HG03354 (cell line): ENCODE measurements around the gene PDE7B.

Source experiments
- ATAC-seq: cut with Tn5 transposase; IDR thresholded peaks from one replicate; pipeline ENCODE4 v1.9.1; 2021; ENCODE audit warnings: mild to moderate bottlenecking; ENCODE audit not compliant: unreplicated experiment, poor library complexity, severe bottlenecking

Gene PDE7B

DNA sequence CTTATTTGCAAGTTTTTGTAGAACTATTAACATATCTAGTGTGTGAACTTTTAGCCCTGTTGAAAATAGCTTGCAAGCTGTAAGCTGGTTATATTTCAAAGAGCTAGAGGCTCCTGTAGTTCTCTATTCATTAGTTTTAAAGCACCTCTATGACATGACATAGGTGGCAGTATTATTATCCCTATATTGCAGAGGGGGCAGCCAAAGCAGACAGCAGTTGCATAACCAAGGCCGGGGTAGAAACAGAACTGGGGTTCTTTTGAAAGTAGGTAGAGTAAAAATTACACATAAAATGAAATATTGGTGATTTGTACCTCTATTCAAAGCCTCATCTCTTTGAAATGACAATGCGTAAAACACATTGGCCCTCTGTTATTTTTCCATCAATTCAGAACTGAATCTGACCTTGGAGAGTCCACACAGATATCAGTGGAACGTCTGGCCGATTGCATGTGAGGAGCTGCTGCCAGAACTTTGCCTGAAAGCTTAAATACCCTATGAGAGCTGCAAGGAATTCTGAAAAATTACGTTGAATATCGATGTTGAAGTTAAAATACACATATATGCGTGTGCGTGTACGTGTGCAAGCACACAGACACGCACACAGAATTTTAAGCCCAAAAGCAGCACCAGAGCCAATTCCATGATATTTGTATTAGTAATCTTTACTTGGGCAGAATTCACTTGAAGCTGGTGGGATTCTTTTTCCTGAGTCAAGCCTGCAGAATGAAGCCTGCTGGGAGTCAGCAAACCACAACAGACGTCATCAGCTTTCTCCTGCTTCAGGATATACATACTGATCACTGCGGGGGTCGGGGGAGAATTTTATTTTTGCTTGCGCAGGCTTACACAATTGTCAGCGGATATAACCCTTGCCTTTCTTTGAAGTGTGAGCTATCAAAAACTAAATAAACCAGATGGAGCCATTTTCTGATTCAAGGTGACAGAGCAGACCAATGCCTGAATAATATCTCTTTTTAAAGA, 163.2 kb downstream of the PDE7B start:
- no peak for ATAC-seq

GRCh38 chr6:136015531-136015930, 164.0 kb downstream of the PDE7B start:
- ATAC-seq: no peak

- no peak for ATAC-seq
These were observed 165.0 kb downstream of the PDE7B start for GRCh38 chr6:136016228-136017225.

GRCh38 chr6:136020691-136021090, 169.2 kb downstream of the PDE7B start:
- no peak for ATAC-seq

GRCh38 chr6:136022224-136022874, 170.8 kb downstream of the PDE7B start:
- ATAC-seq: no peak

DNA sequence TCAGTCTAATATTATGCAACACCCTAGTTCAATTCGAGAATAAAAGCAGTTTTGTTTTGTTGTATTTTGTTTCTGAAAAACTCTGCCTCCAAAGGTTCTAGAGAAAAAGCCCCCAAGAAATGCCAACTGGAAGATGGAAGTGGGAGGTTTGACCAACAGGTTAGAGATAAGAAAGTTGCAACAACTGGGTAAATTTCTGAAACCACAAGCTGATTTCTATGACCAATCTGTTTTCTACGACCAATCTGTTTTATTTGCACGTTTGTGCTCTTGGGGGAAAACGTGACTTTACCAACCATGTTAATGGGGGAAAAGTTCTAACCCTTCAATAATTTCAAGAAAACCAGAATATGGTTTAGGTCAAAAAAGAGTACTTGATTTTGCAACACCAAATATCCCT, 173.2 kb downstream of the PDE7B start:
- ATAC-seq: no peak

DNA sequence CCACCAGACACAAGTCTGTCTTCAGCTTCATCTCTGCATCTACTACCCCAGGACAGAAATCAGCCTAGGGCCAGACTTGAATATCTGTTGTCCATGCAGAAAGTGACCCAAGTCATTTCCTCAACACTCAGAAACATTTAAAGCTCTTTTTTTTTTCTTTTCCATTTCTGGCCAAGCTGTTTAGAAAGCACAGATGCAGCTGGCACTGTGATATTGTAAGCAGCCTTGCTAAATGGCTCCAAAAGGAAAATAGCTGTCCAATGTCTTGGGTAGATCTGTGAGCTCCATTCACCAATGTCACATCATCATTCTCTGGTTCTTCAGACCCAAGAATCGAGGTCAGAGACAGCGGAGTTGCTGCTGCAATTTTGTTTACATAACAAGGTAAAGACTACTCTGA, 174.2 kb downstream of the PDE7B start:
- ATAC-seq: no peak

- ATAC-seq: no peak
These were observed 178.6 kb downstream of the PDE7B start for GRCh38 chr6:136030131-136030530.

GRCh38 chr6:136031982-136032381, 180.5 kb downstream of the PDE7B start:
- no peak for ATAC-seq

- ATAC-seq: no peak
These were observed 181.9 kb downstream of the PDE7B start for GRCh38 chr6:136033416-136033815.

- no peak for ATAC-seq
These were observed 182.9 kb downstream of the PDE7B start for GRCh38 chr6:136034422-136034821.

DNA sequence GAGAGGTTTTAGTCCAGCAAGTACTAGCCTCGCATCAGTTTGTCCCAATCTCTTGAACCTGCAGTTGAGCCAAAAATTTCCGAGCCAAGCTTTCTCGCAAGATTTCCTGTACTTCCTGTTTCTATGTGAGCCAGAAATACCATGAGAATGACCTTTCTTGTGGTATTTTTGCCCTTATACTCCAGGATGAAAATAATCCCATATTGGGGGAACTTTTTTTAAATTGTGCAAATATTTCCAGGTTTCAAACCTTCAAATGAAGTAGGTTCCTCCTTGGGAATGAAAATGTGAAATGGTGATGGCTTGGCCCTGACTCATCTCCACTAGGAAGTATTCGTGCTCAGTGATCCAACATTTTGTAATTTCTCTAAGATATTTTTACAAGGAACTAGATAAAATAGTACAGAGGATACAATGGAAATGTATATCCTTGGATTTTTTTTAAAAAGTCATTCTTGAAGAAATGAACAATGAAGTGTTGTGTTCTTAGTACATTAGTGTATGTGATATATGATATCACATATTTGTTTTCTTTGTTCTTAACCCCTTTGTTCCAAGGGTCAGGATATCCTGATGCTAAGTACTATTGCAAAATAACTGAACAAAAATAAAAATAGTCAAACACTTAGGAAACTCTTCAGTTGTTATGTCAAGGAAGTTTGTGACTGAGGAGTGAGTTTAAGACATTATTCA, 184.0 kb downstream of the PDE7B start:
- no peak for ATAC-seq

DNA sequence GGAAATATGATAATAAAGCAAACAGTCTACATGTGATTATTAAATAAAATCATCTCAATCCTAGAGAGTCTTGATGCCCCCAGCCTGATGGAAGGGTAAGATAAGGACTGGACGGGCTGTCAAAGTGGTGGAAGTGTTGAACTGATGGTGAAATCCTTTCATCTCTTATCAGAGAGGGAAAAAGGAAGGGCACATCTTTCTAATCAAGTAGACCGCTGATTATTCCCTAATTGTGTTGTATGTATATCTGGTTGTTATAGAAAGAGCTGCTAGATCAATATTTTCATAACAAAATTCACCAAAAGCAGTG, 184.5 kb downstream of the PDE7B start:
- ATAC-seq: no peak

GRCh38 chr6:136036601-136037000, 185.1 kb downstream of the PDE7B start:
- ATAC-seq: no peak

DNA sequence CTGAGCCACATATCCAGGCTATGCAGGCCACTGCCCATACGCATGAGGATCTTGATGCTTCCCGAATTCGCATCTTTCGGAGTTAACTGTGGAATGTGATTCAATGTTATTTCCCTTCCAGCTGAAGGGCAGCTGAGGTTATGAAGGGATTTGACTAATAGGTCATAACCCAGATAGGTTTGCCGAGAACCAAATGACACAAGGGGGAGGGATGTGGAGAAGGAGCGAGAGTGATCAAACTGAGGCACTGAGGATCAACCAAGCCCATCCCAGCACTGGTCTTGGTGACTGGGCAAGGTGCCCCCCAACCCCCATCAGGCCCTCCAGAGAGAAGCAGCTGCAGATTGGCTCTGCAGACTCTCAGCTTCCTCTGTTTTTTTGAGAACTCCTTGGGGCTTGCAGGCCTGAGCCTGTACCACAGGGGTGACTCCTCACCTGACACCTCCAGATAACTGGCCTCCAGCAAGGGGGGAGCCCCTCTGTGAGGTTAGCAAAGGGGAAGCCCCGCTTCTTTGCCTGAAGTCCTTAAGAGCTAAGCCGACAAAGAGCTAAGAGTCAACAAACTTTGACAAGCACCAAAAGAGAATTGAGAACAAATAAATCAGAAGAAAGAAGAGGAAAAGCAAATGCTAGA, 185.9 kb downstream of the PDE7B start:
- no peak for ATAC-seq

DNA sequence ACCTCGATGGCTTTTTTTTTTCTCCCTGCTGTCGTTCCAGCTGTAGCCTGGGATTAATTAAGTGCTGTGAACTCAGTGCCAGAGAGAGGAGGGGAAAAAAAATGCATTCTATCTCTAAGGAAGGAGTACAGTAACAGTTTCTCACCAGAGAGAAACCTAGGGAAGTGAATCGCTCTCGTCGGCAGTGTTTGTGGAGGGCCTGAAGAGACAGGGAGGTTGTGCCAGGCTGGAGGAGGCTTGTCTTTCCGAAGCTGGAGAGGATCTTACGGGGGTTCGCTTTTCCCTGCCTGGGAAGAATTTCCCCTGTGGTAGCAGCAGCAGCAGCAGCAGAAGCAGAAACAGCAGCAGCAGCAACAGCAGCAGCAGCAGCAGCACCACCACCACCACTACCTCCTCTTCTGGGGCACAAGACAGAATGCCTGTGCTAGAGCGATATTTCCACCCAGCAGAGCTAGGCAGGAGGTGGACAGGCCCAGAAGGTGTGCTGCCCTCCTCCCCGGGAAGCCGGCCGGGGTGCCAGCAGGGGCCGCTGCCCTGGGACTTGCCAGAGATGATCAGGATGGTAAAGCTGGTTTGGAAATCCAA, 186.5 kb downstream of the PDE7B start:
- no peak for ATAC-seq

DNA sequence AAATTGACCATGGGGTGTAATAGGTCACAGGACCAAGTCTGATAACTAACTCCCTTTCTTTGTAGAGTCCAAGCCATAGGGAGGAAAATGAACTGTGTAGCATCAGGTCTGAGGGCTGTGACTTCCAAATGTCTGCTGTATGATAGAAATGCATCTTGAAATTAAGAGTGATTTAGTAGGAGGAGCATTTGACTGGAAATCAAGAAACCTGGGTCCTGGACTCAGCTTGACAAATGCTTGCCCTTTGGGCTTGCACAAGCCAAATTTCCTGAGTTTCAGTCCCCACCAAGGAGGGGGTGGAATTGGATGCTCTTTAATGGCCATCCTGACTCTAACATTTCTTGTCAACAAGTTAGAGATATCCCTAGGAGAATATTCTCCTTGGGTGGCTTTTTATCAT, 187.0 kb downstream of the PDE7B start:
- no peak for ATAC-seq

DNA sequence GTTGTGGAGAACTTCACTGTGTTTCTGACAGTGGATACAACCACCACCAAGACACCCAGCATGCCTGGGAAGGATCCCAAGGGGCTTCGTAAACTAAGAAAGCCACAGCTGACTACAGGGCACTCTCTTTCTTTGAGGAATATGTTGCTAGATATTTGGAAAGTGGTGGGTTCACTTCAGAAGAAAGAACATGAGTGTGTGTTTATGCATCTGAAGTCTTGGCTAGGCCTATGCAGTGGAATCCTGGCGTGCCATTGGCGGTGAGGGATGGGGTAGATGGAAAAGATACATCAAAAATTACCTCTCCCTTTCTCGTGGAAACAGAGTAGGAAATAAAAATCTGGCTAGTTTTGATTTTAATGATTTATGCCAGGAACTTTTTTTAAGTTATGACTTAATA, 187.7 kb downstream of the PDE7B start:
- ATAC-seq: no peak

GRCh38 chr6:136050475-136050874, 199.0 kb downstream of the PDE7B start:
- ATAC-seq: no peak
